BLaER1 (cell line): ENCODE results near the gene DGKQ.
"Not testable (repeated sequence)": the region's sequence is repeated elsewhere in the genome, so short reads cannot be mapped to it uniquely, and the experiment has no call there.

Experiments
- H3K27ac ChIP-seq: shearing (Covaris generic); formaldehyde crosslinking; 2 replicates; pipeline ENCODE4 v1.8.1; 2022
- H3K27me3 ChIP-seq: shearing (Covaris generic); formaldehyde crosslinking; 2 replicates; pipeline ENCODE4 v1.8.1; 2022
- H3K36me3 ChIP-seq: shearing (Covaris generic); formaldehyde crosslinking; 2 replicates; pipeline ENCODE4 v1.8.1; 2022
- H3K4me1 ChIP-seq: shearing (Covaris generic); formaldehyde crosslinking; 2 replicates; pipeline ENCODE4 v1.8.1; 2022
- H3K4me2 ChIP-seq: shearing (Covaris generic); formaldehyde crosslinking; 2 replicates; pipeline ENCODE4 v1.8.1; 2022
- H3K4me3 ChIP-seq: shearing (Covaris generic); formaldehyde crosslinking; 2 replicates; pipeline ENCODE4 v1.8.1; 2022
- H3K9ac ChIP-seq: shearing (Covaris generic); formaldehyde crosslinking; 2 replicates; pipeline ENCODE4 v1.8.1; 2022
- H3K9me3 ChIP-seq: shearing (Covaris generic); formaldehyde crosslinking; 2 replicates; pipeline ENCODE4 v1.8.1; 2022
- H4K20me1 ChIP-seq: shearing (Covaris generic); formaldehyde crosslinking; 2 replicates; pipeline ENCODE4 v1.8.1; 2022
- Cebpa-rat ChIP-seq: shearing (Covaris generic); IDR thresholded peaks from 2 replicates; pipeline ENCODE4 v1.8.1; 2022

The DGKQ gene

DNA sequence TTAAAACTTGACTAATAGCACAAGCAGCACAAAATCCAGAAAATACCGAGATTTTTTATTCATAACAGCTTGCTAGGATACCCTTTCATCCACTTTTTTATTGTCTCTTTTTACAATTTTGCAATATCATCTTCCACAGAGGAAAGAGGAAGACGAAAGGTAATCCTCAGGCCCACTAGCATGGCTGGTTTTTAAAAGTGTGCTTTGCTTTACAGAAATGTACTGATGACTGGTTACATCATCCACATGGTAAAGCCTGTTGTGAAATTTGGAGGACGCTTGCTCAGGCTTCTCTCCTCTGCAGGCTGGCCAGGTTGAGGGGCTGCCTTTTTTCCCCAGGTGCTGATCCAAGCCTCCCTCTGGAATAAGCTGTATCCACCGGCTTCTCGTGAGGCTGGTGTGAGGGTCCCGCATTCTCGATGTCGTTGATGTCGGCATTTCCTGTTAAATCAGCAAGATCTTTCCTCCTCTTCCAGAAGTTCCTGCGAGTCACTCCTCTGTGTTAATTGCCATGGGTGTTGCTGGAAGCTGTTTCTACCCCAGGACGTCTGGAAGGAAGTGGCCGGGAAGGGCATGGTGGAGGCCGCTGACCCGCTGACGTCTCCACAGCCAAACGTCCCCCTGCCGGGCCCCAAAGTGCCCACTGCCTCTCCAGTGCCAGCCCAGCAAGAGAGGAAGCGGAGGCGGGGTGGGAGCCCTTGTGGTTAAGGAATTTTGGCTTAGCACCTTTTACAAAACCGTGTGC lies 5.8 kb upstream of the DGKQ start:
- H4K20me1 ChIP-seq: no peaks in the 10 kb centered on the region
- no peak overlapping the region for H3K4me3 ChIP-seq
- H3K27me3 ChIP-seq: no peaks in the 10 kb centered on the region
- no peak overlapping the region for H3K9ac ChIP-seq
- peaks cover 10% of the 10 kb centered on the region for H3K9me3 ChIP-seq
- no peaks in the 10 kb centered on the region for H3K36me3 ChIP-seq
- H3K4me1 ChIP-seq: 0 out of 2 replicates have a peak, but pooled peaks cover 5% of the 10 kb centered on the region
- H3K27ac ChIP-seq: no peak overlapping the region
- no peak for TF ChIP-seq Cebpa-rat
- no peak overlapping the region for H3K4me2 ChIP-seq

DNA sequence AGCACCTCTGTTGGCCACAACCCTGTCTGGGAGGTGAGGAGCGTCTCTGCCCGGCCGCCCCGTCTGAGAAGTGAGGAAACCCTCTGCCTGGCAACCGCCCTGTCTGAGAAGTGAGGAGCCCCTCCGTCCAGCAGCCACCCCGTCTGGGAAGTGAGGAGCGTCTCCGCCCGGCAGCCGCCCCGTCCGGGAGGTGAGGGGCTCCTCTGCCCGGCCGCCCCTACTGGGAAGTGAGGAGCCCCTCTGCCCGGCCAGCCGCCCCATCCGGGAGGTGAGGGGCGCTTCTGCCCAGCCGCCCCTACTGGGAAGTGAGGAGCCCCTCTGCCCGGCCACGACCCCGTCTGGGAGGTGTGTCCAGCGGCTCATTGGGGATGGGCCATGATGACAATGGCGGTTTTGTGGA lies 2.6 kb upstream of the DGKQ start:
- not testable (repeated sequence) for H3K4me3 ChIP-seq, H3K27me3 ChIP-seq, H3K27ac ChIP-seq, H3K4me2 ChIP-seq, H3K9ac ChIP-seq, H3K36me3 ChIP-seq
- peaks cover 15% of the 10 kb centered on the region for H3K9me3 ChIP-seq
- peaks cover 23% of the 10 kb centered on the region for H3K4me1 ChIP-seq
- H4K20me1 ChIP-seq: peaks cover 22% of the 10 kb centered on the region

DNA sequence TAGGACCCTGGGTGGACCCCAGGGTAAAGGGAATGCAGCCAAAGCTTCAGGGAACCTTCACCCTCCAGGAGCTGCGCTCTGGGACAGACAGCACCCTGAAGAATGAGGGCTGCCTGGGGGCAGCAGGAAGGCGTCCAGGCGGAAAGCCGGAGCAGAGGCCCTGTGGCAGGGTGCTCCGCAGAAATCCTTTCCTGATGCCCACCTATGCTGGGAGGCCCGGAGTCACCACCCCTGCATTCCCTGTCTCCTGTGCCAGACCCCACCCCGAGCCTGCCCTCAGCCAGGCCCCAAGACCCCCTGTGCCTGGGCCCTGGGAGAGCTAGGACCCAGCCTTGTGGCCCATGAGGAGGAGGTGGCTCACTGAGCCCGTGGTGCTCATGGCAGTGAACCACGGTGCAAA lies 1.3 kb upstream of the DGKQ start:
- Histone ChIP-seq H3K36me3 (peaks cover 15% of the 10 kb centered on the region; the same call in 1 of the 2 replicates), H3K9ac (no peak overlapping the region), H3K4me1 (peaks cover 24% of the 10 kb centered on the region), H3K4me2 (no peak overlapping the region), H3K27ac (no peak overlapping the region), H3K27me3 (no peaks in the 10 kb centered on the region), H3K9me3 (peaks cover 15% of the 10 kb centered on the region), H4K20me1 (peaks cover 34% of the 10 kb centered on the region), H3K4me3 (no peak overlapping the region)
- TF ChIP-seq Cebpa-rat: no peak

DNA sequence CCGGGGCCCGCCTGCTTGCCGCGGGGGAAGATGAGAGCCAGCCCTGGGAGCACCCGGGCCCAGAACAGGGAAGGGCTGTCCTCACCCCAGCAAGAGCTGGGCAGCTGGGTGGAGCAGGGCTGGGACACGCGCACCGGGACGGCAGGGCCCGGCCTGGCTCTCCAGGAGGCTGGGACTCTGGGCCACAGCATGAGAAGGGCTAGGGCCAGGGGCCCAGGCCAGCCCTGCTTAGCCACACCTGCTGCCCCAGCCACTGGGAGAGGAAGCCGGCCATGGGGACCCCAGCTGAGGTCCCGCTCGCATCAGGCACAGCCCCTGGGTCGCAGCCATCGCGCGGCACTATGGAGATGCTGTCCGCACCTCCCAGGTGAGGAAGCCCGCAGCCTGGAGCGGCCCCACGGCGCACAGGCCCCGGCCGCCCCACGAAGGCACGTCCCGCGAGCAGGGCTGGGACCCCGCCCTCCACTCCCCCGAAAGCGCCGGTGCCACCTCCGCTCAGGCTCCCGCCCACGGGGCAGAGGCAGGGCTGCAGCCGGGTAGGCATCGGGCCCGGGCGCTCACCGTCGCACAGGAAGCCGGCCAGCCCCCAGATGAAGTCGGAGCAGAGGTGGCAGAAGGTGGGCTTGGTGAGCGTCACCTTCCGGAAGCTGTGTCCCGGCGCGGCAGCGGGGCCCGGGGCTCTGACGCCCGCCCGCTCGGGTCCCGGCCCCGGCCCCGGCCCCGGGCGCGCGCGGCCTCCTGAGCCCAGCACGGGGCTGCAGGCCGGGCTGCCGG lies 531 bp downstream of the DGKQ start:
- TF ChIP-seq Cebpa-rat: no peak
- Histone ChIP-seq H3K4me2 (peak overlapping the region; percentile 100), H4K20me1 (peaks cover 43% of the 10 kb centered on the region), H3K36me3 (peaks cover 22% of the 10 kb centered on the region; the same call in 1 of the 2 replicates), H3K9ac (peak overlapping the region; percentile 91), H3K4me3 (peak overlapping the region; percentile 96), H3K4me1 (peaks cover 39% of the 10 kb centered on the region), H3K27me3 (no peaks in the 10 kb centered on the region), H3K27ac (peak overlapping the region; percentile 80), H3K9me3 (peaks cover 15% of the 10 kb centered on the region)

DNA sequence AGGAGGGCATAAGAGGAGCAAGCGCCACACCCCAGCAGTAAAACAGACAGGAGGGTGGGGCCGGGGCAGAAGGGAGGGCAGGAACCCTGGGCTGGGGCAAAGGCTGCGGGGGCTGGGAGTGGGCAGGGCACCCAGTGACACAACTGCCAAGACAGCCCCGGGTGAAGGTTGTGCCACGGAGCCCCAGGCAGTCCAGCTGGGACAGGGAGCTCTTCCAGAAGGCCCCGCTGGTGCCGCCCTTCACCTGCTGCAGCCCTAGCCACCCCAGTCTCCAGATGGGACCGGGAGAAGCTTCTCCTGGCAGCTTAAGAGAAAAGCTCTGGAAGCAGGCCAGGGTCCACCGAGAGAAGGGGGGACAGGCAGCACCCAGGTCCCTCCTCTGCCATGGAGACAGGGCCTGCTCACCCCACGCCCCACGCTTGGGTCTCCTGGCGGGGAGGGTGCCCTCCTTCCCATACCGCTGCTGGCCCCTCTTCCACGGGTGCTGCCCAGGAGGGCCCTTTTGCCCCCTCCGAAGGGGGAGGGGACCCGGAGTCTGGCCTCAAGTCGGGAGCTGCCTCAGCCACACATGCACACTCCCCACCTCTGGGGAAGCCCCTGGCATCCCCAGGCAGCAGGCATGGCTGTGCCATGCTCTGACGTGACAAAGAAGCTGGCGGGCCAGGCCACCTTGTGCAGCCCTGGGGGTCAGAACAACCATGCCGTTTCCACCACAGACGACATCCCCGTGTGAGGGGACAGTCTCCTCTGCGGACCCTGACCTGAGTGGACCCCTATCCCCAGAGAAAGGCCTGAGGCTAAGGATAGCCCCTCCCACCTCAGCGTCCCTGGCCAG lies 1.5 kb downstream of the DGKQ start:
- Histone ChIP-seq H3K27me3 (no peaks in the 10 kb centered on the region), H3K36me3 (peaks cover 30% of the 10 kb centered on the region), H3K9ac (peak overlapping the region; percentile 91), H3K27ac (peak overlapping the region; percentile 80; the same call in 1 of the 2 replicates), H3K9me3 (peaks cover 15% of the 10 kb centered on the region), H3K4me1 (peaks cover 39% of the 10 kb centered on the region), H4K20me1 (peaks cover 43% of the 10 kb centered on the region), H3K4me2 (peak overlapping the region; percentile 100), H3K4me3 (peak overlapping the region; percentile 96)
- no peak for TF ChIP-seq Cebpa-rat

DNA sequence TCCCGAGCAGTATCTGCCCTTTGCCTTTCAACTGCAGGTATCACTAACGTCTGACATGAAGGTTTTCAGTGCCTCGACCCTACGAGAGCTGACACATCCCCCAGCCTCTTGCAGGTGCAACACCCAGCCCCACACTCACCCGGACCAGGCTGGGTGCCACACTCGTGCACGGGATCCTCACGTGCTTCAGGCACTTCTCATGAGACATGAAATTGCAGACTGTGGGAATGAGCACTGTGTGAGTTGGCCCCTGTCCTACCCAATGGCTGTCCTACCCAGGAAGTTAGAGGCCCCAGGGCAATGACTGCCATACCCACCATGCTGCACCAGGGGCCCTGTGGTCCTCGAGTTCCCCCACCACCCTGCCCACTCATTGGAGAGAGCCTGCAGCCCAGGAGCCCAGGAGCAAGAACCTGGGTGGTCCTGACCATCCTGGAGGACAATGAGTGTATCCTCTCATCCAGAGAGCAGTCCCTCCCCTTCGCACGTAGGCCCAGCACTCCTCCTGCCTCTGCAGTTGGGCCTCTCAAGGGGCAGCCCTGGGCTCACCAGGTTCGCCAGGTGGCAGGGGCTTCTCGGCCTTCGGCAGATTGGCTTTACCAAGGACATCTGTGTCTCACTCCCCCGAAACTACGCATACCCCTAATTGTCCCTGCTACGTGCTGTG lies 2.4 kb downstream of the DGKQ start:
- TF ChIP-seq Cebpa-rat: no peak

DNA sequence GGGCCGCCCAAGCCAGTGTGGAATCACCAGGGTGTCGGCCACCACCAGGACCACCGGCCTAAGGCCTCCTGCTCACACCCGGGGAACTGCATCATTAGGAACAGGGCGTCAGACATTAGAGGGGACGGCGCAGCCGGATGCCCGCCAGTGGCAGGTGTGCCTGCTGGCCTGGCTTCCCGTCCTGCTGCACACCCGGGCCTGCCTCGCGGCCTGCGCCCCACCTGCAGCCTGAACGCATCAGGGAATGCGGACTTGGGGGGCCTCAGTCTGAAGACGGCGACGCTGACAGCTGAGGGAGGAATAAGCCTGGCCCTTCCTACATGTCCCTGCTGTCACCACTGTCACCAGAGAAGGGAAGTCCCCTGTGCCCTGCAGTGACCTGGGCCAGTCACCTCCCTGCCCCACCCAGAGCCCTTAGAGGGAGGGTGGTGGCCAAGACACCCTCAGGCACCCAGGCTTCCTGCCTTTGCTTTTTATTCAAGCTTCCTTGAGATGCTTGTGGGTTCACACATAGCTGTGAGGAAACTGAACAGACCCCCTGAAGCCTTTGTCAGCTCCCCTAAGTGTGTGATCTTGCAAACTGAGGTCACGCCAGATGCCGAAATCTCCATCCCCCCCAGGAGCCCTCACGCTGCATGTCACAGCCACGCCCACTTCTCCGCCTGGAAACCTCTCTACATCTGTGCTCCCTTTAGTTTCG lies 3.2 kb downstream of the DGKQ start:
- Histone ChIP-seq H4K20me1 (peaks cover 47% of the 10 kb centered on the region), H3K4me1 (peaks cover 35% of the 10 kb centered on the region), H3K36me3 (peaks cover 47% of the 10 kb centered on the region), H3K4me3 (no peak overlapping the region), H3K27ac (no peak overlapping the region), H3K27me3 (no peaks in the 10 kb centered on the region), H3K9ac (no peak overlapping the region), H3K4me2 (no peak overlapping the region), H3K9me3 (peaks cover 15% of the 10 kb centered on the region)
- TF ChIP-seq Cebpa-rat: no peak

More for the DNA sequence above, 2.4 kb downstream of the DGKQ start:
- Histone ChIP-seq H3K4me3 (no peak overlapping the region), H3K36me3 (peaks cover 39% of the 10 kb centered on the region), H3K27me3 (no peaks in the 10 kb centered on the region), H4K20me1 (peaks cover 43% of the 10 kb centered on the region), H3K4me2 (peak overlapping the region; percentile 100), H3K4me1 (peaks cover 35% of the 10 kb centered on the region), H3K9ac (no peak overlapping the region), H3K9me3 (peaks cover 15% of the 10 kb centered on the region), H3K27ac (no peak overlapping the region)

DNA sequence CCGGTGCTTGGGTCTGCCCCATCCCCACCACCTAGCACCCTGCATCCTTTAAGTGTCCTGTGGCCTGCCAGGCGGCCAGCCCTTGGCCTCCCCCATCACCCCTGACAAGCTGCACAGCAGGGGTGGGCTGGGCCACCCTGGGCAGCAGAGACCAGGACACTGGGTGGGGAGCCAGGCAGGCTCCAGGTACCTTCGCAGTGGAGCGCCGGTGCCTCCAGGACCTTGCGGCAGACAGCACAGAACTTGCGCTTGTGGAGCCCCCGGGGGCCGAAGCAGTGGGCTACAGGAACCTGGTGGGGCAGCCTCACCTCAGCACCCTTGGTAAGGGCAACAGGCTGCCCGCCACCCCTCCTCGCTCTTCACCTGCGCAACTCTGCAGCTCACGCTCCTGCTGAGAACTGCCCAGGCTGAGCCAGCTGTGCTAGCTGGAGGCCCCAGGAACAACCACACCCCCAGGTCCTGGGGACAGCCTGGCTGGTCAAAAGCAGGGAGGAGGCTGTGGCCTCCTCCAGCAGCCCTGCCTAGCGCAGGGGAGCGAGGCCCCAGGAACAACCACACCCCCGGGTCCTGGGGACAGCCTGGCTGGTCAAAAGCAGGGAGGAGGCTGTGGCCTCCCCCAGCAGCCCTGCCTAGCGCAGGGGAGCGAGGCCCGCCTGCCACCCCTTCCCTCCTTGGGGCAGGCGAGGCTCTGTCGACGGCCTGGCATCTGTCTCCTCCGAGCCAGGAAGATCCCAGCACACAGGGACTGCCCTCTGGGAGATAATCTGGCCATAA lies 4.6 kb downstream of the DGKQ start:
- peaks cover 1% of the 10 kb centered on the region for H3K9me3 ChIP-seq
- H3K27me3 ChIP-seq: no peaks in the 10 kb centered on the region
- peak overlapping the region; percentile 30 for H3K4me2 ChIP-seq
- H3K36me3 ChIP-seq: peaks cover 60% of the 10 kb centered on the region
- peaks cover 35% of the 10 kb centered on the region for H3K4me1 ChIP-seq
- H3K27ac ChIP-seq: peak overlapping the region; percentile 46; the same call in 1 of the 2 replicates
- peak overlapping the region; percentile 48; the same call in 1 of the 2 replicates for H3K9ac ChIP-seq
- H4K20me1 ChIP-seq: peaks cover 53% of the 10 kb centered on the region
- no peak for TF ChIP-seq Cebpa-rat
- no peak overlapping the region for H3K4me3 ChIP-seq
